Measurements from ENCODE around the gene ZDHHC1. TPM values are rescaled to one million over a fixed set of nuclear protein-coding genes. Genes with fewer than 3 reads are reported as not detected.

The ZDHHC1 gene
- total RNA-seq, 1 donor from 2014 or later = 9.5 TPM

DNA sequence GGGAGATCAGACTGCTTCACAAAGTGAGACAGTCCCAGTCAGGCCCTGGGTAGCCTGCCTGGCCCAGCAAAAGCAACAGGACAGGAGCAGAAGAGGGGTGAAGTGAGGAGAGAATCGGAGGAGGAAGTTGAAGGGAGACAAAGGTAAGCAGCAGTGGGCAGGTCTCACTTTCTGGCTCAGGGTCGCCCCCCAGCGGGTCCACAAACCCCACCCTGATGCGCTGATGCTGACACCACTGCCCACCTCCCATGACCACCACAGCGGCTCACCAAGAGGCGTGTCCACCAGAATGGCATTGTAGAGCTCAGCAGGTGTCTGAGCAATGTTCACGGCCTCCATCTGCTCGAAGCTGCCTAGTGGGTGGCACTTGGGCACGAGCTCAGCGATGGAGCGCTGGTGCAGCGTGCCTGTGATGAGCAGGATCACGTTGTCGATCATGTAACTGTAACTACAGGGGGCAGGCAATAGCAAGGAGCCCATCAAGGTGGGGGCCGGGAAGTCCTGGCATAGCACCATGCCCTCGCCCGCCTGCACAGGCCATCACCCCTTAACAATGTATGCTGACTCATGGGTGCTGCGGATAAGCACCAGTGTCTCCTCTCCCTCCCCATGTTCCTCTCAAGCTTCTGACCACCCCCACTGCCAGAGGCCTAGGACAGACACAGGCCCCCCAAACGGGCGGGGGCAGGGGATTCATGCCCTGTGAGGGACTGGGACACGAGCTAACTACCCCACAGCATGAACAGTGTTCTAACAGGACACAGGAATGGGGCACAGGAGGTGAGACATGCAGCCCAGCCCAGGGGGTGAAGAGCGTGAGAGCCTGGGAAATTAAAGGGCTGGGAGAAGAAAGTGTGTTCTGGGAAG, 28.2 kb upstream of the ZDHHC1 start:
- H3K36me3 ChIP-seq (ENCODE audit: control insufficient read depth, insufficient read depth, low read length) = peaks cover 2% of the 10 kb centered on the region
- H3K4me3 ChIP-seq (ENCODE audit: low read depth, low read length) = no peak overlapping the region
- no peaks in the 10 kb centered on the region for H3K27me3 ChIP-seq (ENCODE audit: control insufficient read depth, insufficient read depth, low read length)
- DNase-seq (ENCODE audit: low read depth) = no peak
- TF ChIP-seq, protein P1, sequence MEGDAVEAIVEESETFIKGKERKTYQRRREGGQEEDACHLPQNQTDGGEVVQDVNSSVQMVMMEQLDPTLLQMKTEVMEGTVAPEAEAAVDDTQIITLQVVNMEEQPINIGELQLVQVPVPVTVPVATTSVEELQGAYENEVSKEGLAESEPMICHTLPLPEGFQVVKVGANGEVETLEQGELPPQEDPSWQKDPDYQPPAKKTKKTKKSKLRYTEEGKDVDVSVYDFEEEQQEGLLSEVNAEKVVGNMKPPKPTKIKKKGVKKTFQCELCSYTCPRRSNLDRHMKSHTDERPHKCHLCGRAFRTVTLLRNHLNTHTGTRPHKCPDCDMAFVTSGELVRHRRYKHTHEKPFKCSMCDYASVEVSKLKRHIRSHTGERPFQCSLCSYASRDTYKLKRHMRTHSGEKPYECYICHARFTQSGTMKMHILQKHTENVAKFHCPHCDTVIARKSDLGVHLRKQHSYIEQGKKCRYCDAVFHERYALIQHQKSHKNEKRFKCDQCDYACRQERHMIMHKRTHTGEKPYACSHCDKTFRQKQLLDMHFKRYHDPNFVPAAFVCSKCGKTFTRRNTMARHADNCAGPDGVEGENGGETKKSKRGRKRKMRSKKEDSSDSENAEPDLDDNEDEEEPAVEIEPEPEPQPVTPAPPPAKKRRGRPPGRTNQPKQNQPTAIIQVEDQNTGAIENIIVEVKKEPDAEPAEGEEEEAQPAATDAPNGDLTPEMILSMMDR (IDR thresholded peaks at IDR 0.05; ENCODE audit: insufficient read depth, low read length, poor library complexity, severe bottlenecking) = no peak

GRCh38 chr16:67443265-67443664, 27.0 kb upstream of the ZDHHC1 start:
- TF ChIP-seq, protein P1 (IDR thresholded peaks at IDR 0.05; ENCODE audit: insufficient read depth, low read length, poor library complexity, severe bottlenecking) = no peak
- no peak overlapping the region for H3K4me3 ChIP-seq (ENCODE audit: low read depth, low read length)
- H3K36me3 ChIP-seq (ENCODE audit: control insufficient read depth, insufficient read depth, low read length) = peaks cover 3% of the 10 kb centered on the region
- H3K27me3 ChIP-seq (ENCODE audit: control insufficient read depth, insufficient read depth, low read length) = no peaks in the 10 kb centered on the region
- DNase-seq (ENCODE audit: low read depth) = no peak

DNA sequence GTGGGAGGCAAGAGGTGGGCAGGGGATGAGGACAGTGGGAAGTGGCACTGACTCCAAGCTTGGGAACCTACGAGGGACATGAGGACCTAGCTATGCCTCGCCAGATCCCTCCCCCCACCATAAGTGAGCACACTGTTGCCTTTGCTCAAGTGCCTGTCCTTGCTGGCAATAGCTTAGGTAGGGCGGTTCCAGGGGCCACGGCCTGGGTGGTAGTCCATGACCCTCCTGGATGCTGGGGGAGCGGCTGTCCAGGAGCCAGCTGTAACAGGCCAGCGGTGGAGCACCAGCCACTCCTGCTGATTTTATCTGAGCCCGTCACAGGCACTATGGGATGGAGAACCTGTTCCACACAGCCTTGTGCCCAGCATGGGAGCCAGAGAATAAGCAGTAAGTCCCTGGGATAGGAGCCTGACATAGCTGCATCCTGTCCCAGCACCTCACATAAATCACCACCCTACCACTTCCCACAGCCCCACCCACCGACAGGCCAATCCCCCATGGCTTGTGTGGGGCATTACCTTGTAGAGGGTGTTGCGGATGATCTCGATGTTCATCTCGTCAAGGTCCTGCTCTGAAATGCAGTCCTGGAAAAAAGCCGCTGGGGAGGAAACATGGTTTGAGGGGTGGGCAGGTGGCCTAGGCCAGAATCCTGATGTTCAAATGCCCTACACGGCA, 26.4 kb upstream of the ZDHHC1 start:
- Histone ChIP-seq H3K36me3 (ENCODE audit: control insufficient read depth, insufficient read depth, low read length) (peaks cover 3% of the 10 kb centered on the region), H3K4me3 (ENCODE audit: low read depth, low read length) (no peak overlapping the region), H3K27me3 (ENCODE audit: control insufficient read depth, insufficient read depth, low read length) (no peaks in the 10 kb centered on the region)
- TF ChIP-seq, protein P1 (IDR thresholded peaks at IDR 0.05; ENCODE audit: insufficient read depth, low read length, poor library complexity, severe bottlenecking) = no peak
- no peak for DNase-seq (ENCODE audit: low read depth)

- H3K27me3 ChIP-seq (ENCODE audit: control insufficient read depth, insufficient read depth, low read length) = no peaks in the 10 kb centered on the region
- DNase-seq (ENCODE audit: low read depth) = no peak
- TF ChIP-seq, protein P1 (IDR thresholded peaks at IDR 0.05; ENCODE audit: insufficient read depth, low read length, poor library complexity, severe bottlenecking) = no peak
- H3K4me3 ChIP-seq (ENCODE audit: low read depth, low read length) = no peak overlapping the region
- peaks cover 3% of the 10 kb centered on the region for H3K36me3 ChIP-seq (ENCODE audit: control insufficient read depth, insufficient read depth, low read length)
These were observed 25.6 kb upstream of the ZDHHC1 start for GRCh38 chr16:67441907-67442306.

DNA sequence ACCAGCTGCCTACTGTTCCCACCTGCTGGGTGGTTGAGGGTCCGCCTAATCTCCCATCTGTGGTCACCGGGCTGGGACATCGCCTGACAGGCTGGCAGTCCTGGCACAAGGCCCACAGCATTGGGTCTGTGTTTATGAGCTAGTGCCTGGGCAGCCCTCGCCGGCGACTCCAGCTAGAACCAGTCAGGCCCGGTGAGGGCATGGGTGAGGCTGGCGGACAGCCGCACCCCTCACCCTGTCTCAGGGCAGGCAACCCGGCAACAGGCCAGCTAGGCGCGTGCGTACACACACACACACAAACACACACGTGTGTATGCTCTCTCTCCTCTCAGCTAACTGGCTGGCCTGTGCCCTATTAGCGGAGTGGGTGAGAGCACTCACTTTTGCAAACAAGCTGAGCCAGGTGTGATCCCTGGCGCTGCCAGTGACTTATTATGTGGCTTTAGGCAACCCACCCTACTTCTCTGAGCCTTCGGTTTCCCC, 25.0 kb upstream of the ZDHHC1 start:
- DNase-seq (ENCODE audit: low read depth) = no peak
- no peaks in the 10 kb centered on the region for H3K27me3 ChIP-seq (ENCODE audit: control insufficient read depth, insufficient read depth, low read length)
- H3K36me3 ChIP-seq (ENCODE audit: control insufficient read depth, insufficient read depth, low read length) = peaks cover 3% of the 10 kb centered on the region
- TF ChIP-seq, protein P1 (IDR thresholded peaks at IDR 0.05; ENCODE audit: insufficient read depth, low read length, poor library complexity, severe bottlenecking) = no peak
- no peak overlapping the region for H3K4me3 ChIP-seq (ENCODE audit: low read depth, low read length)
